MG63 (cell line): ENCODE results near the gene GATM. TPM values are rescaled to one million over a fixed set of nuclear protein-coding genes. Genes with fewer than 3 reads are reported as not detected.
A peak's percentile ranks its signal among the peaks of the same experiment; 100 is the strongest.

ENCODE experiments used
- DNase-seq: peaks from one replicate; pipeline ENCODE4 v3.0.0-alpha.2; 2020
- H3K27me3 ChIP-seq: fragments of 250-450 bp; sonication (Bioruptor Pico); 2 replicates; pipeline ENCODE4 v1.5.1; 2020; ENCODE audit warnings: mild to moderate bottlenecking, moderate library complexity
- H3K36me3 ChIP-seq: fragments of 250-450 bp; sonication (Bioruptor Pico); 2 replicates; pipeline ENCODE4 v1.5.1; 2020; ENCODE audit warnings: mild to moderate bottlenecking, moderate library complexity
- H3K4me3 ChIP-seq: fragments of 250-450 bp; sonication (Bioruptor Pico); 2 replicates; pipeline ENCODE4 v1.5.1; 2020; ENCODE audit warnings: mild to moderate bottlenecking, moderate library complexity
- H3K9me3 ChIP-seq: fragments of 250-450 bp; sonication (Bioruptor Pico); 2 replicates; pipeline ENCODE4 v1.5.1; 2020; ENCODE audit warnings: mild to moderate bottlenecking, moderate library complexity
- total RNA-seq: library from RNA; depleted of rRNA; stranded (reverse); fragments of >200 nt; shearing (Covaris generic); gene quantifications from 2 replicates; pipeline ENCODE4 v1.2.3, GENCODE V29; 2014; ENCODE audit warnings: low replicate concordance; rRNA removed

Gene GATM
- total RNA-seq: 0.23 TPM in 1 of 2 replicates, not detected in the other

GRCh38 chr15:45378149-45378912, at the start of gene GATM:
TSS of gene GATM (minus strand) at chr15:45378544. CDS start at chr15:45378453, 91 bp downstream.
- no peaks in the 10 kb centered on the region for H3K9me3 ChIP-seq
- peak; percentile 84 for DNase-seq
- H3K4me3 ChIP-seq: peak within 1 kb of the TSS; percentile 29
- no peaks in the 10 kb centered on the region for H3K36me3 ChIP-seq
- H3K27me3 ChIP-seq: peaks cover 41% of the 10 kb centered on the region

- no peak for DNase-seq
- H3K27me3 ChIP-seq: no peaks in the 10 kb centered on the region; the same call in 1 of the 2 replicates
- H3K36me3 ChIP-seq: peaks cover 6% of the 10 kb centered on the region; the same call in 1 of the 2 replicates
- no peak overlapping the region for H3K4me3 ChIP-seq
- H3K9me3 ChIP-seq: no peaks in the 10 kb centered on the region
Observed at GRCh38 chr15:45427085-45427484, 48.7 kb upstream of the GATM start.

GRCh38 chr15:45425135-45425534, 46.8 kb upstream of the GATM start:
- H3K27me3 ChIP-seq: no peaks in the 10 kb centered on the region
- no peak for DNase-seq
- peaks cover 19% of the 10 kb centered on the region for H3K36me3 ChIP-seq
- H3K4me3 ChIP-seq: no peak overlapping the region
- no peaks in the 10 kb centered on the region for H3K9me3 ChIP-seq

GRCh38 chr15:45424429-45424828, 46.1 kb upstream of the GATM start:
- H3K4me3 ChIP-seq: no peak overlapping the region
- H3K27me3 ChIP-seq: no peaks in the 10 kb centered on the region
- H3K36me3 ChIP-seq: peaks cover 26% of the 10 kb centered on the region
- no peak for DNase-seq
- H3K9me3 ChIP-seq: no peaks in the 10 kb centered on the region

GRCh38 chr15:45417303-45417950, 39.1 kb upstream of the GATM start:
- Histone ChIP-seq H3K27me3 (no peaks in the 10 kb centered on the region), H3K36me3 (peaks cover 83% of the 10 kb centered on the region), H3K9me3 (no peaks in the 10 kb centered on the region), H3K4me3 (no peak overlapping the region)
- DNase-seq: no peak

GRCh38 chr15:45414215-45414885, 36.0 kb upstream of the GATM start:
- Histone ChIP-seq H3K36me3 (peaks cover 90% of the 10 kb centered on the region), H3K4me3 (no peak overlapping the region), H3K9me3 (no peaks in the 10 kb centered on the region), H3K27me3 (no peaks in the 10 kb centered on the region)
- DNase-seq: no peak

- no peaks in the 10 kb centered on the region for H3K27me3 ChIP-seq
- H3K9me3 ChIP-seq: no peaks in the 10 kb centered on the region
- no peak for DNase-seq
- no peak overlapping the region for H3K4me3 ChIP-seq
- peaks cover 93% of the 10 kb centered on the region for H3K36me3 ChIP-seq
Observed at GRCh38 chr15:45409596-45409995, 31.3 kb upstream of the GATM start.

- no peak overlapping the region for H3K4me3 ChIP-seq
- H3K36me3 ChIP-seq: peaks cover 76% of the 10 kb centered on the region
- DNase-seq: no peak
- H3K9me3 ChIP-seq: no peaks in the 10 kb centered on the region
- H3K27me3 ChIP-seq: no peaks in the 10 kb centered on the region
Observed at GRCh38 chr15:45407786-45408185, 29.4 kb upstream of the GATM start.

GRCh38 chr15:45402955-45403877, 24.9 kb upstream of the GATM start:
- peak overlapping the region; percentile 88 for H3K4me3 ChIP-seq
- peaks cover 35% of the 10 kb centered on the region for H3K36me3 ChIP-seq
- peak; percentile 32 for DNase-seq
- H3K9me3 ChIP-seq: no peaks in the 10 kb centered on the region
- no peaks in the 10 kb centered on the region for H3K27me3 ChIP-seq

- DNase-seq: peak; percentile 98
- peaks cover 26% of the 10 kb centered on the region for H3K36me3 ChIP-seq
- peak overlapping the region; percentile 88 for H3K4me3 ChIP-seq
- no peaks in the 10 kb centered on the region for H3K9me3 ChIP-seq
- peaks cover 2% of the 10 kb centered on the region for H3K27me3 ChIP-seq
Observed at GRCh38 chr15:45402162-45402954, 24.0 kb upstream of the GATM start.

- Histone ChIP-seq H3K4me3 (peak overlapping the region; percentile 88), H3K27me3 (peaks cover 2% of the 10 kb centered on the region)
Observed at GRCh38 chr15:45401665-45402161, 23.4 kb upstream of the GATM start.

GRCh38 chr15:45399381-45400212, 21.3 kb upstream of the GATM start:
- Histone ChIP-seq H3K36me3 (no peaks in the 10 kb centered on the region), H3K9me3 (no peaks in the 10 kb centered on the region), H3K4me3 (no peak overlapping the region), H3K27me3 (peaks cover 7% of the 10 kb centered on the region)
- no peak for DNase-seq

More at GRCh38 chr15:45401665-45402161, 23.4 kb upstream of the GATM start:
- H3K9me3 ChIP-seq: no peaks in the 10 kb centered on the region
- DNase-seq: no peak
- H3K36me3 ChIP-seq: peaks cover 20% of the 10 kb centered on the region

GRCh38 chr15:45397116-45397665, 18.8 kb upstream of the GATM start:
- H3K4me3 ChIP-seq: no peak overlapping the region
- DNase-seq: no peak
- no peaks in the 10 kb centered on the region for H3K36me3 ChIP-seq
- no peaks in the 10 kb centered on the region for H3K9me3 ChIP-seq
- peaks cover 20% of the 10 kb centered on the region for H3K27me3 ChIP-seq

- Histone ChIP-seq H3K9me3 (no peaks in the 10 kb centered on the region), H3K27me3 (peaks cover 22% of the 10 kb centered on the region), H3K36me3 (no peaks in the 10 kb centered on the region), H3K4me3 (no peak overlapping the region)
- DNase-seq: no peak
Observed at GRCh38 chr15:45395943-45396342, 17.6 kb upstream of the GATM start.
